HG02885 (cell line): ENCODE results near the gene SRGAP2C.
A peak's percentile ranks its signal among the peaks of the same experiment; 100 is the strongest.
"Not testable (repeated sequence)": the region's sequence is repeated elsewhere in the genome, so short reads cannot be mapped to it uniquely, and the experiment has no call there.

Source experiments
- ATAC-seq: cut with Tn5 transposase; IDR thresholded peaks from one replicate; pipeline ENCODE4 v1.9.1; 2021; ENCODE audit warnings: mild to moderate bottlenecking; ENCODE audit not compliant: unreplicated experiment, poor library complexity

The SRGAP2C gene

GRCh38 chr1:121185140-121185708 lies 449 bp downstream of the SRGAP2C start:
- ATAC-seq = peak; percentile 2

GRCh38 chr1:121186191-121186590 lies 1.4 kb downstream of the SRGAP2C start:
- not testable (repeated sequence) for ATAC-seq

GRCh38 chr1:121187914-121188313 lies 3.1 kb downstream of the SRGAP2C start:
- not testable (repeated sequence) for ATAC-seq

GRCh38 chr1:121192512-121192911 lies 7.7 kb downstream of the SRGAP2C start:
- ATAC-seq = peak; percentile 34

GRCh38 chr1:121197095-121197882 lies 12.5 kb downstream of the SRGAP2C start:
- ATAC-seq = not testable (repeated sequence)

- ATAC-seq = not testable (repeated sequence)
These were observed 15.0 kb downstream of the SRGAP2C start for GRCh38 chr1:121199763-121200162.

- not testable (repeated sequence) for ATAC-seq
These were observed 15.5 kb downstream of the SRGAP2C start for GRCh38 chr1:121200232-121200631.

- ATAC-seq = not testable (repeated sequence)
These were observed 16.5 kb downstream of the SRGAP2C start for GRCh38 chr1:121200985-121201981.

- ATAC-seq = not testable (repeated sequence)
These were observed 18.2 kb downstream of the SRGAP2C start for GRCh38 chr1:121202986-121203385.

- ATAC-seq = not testable (repeated sequence)
These were observed 21.3 kb downstream of the SRGAP2C start for GRCh38 chr1:121205786-121206711.

- not testable (repeated sequence) for ATAC-seq
These were observed 22.6 kb downstream of the SRGAP2C start for GRCh38 chr1:121207328-121207727.

- not testable (repeated sequence) for ATAC-seq
These were observed 23.6 kb downstream of the SRGAP2C start for GRCh38 chr1:121208375-121208774.

GRCh38 chr1:121210778-121211177 lies 26.0 kb downstream of the SRGAP2C start:
- not testable (repeated sequence) for ATAC-seq

GRCh38 chr1:121213491-121213890 lies 28.7 kb downstream of the SRGAP2C start:
- not testable (repeated sequence) for ATAC-seq

- peak; percentile 69 for ATAC-seq
These were observed 29.9 kb downstream of the SRGAP2C start for GRCh38 chr1:121214544-121215156.

GRCh38 chr1:121215699-121216417 lies 31.1 kb downstream of the SRGAP2C start:
- not testable (repeated sequence) for ATAC-seq

- ATAC-seq = not testable (repeated sequence)
These were observed 31.9 kb downstream of the SRGAP2C start for GRCh38 chr1:121216676-121217075.

- ATAC-seq = peak; percentile 50
These were observed 37.0 kb downstream of the SRGAP2C start for GRCh38 chr1:121221770-121222169.
